Measurements from ENCODE around the gene MGAT4C.

The MGAT4C gene

DNA sequence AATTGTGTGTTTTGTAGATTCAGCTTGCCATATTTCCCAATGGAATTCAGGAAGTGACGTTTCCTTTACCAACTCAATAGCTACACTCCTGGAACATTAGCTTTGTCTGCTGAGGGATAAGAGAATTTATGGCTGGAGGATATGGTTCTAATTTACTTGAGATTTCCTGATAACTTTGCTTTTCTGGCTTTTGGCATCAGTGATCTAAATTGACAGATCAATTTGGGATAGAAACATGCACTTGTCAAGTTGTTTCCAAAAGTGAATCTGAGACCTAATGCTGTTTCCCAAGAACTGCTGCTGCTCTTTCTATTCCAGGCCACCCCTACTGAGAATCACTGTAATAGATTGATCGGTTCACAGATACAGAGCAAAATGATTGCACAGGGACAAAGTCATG lies 43.2 kb downstream of the MGAT4C start:
- no peak for TF ChIP-seq EZH2 (IDR thresholded peaks at IDR 0.05)
- H3K4me3 ChIP-seq, result no peak overlapping the region
- H3K9ac ChIP-seq (ENCODE audit: insufficient read length), result no peak overlapping the region
- no peaks in the 10 kb centered on the region for H3K36me3 ChIP-seq (ENCODE audit: insufficient read depth, low read length)
- H3K9me3 ChIP-seq (ENCODE audit: low read depth, low read length), result no peaks in the 10 kb centered on the region
- H3K27ac ChIP-seq, result no peak overlapping the region
- DNase-seq (ENCODE audit: low read depth, low spot score), result no peak

GRCh38 chr12:86198696-86199444 lies 57.3 kb downstream of the MGAT4C start:
- H3K9ac ChIP-seq (ENCODE audit: insufficient read length), result no peak overlapping the region
- DNase-seq (ENCODE audit: low read depth, low spot score), result no peak
- H3K9me3 ChIP-seq (ENCODE audit: low read depth, low read length), result no peaks in the 10 kb centered on the region
- no peak for TF ChIP-seq EZH2 (IDR thresholded peaks at IDR 0.05)
- TF ChIP-seq FOXP2 (optimal IDR thresholded peaks at IDR 0.05; ENCODE audit: control extremely low read depth, extremely low read length, insufficient read depth), result no peak
- no peak for TF ChIP-seq POLR2AphosphoS5 (IDR thresholded peaks at IDR 0.05; ENCODE audit: borderline replicate concordance, low read depth, low read length)
- no peak overlapping the region for H3K4me3 ChIP-seq
- no peaks in the 10 kb centered on the region for H3K36me3 ChIP-seq (ENCODE audit: insufficient read depth, low read length)
- H3K27ac ChIP-seq, result no peak overlapping the region

DNA sequence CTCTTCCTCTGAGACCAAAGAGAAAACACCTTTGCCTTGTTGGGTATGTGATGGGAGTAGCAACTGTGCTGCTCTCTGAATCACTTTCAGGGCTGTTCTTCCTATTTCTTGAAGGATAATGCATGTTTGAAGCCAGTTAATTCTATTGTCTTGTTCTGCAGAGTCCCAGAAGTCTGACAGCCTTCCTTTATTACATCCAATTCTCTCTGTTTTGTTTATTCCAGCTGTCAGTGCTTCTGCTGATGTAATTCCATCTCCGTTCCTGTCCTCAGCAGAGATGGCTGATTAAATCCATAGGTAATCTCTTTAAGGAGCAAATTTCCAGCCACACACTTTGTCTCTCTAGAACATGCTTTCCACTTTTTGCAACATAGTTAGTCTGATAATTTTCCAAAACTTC lies 59.7 kb downstream of the MGAT4C start:
- Histone ChIP-seq H3K9ac (ENCODE audit: insufficient read length) (no peak overlapping the region), H3K4me3 (no peak overlapping the region), H3K27ac (no peak overlapping the region), H3K36me3 (ENCODE audit: insufficient read depth, low read length) (no peaks in the 10 kb centered on the region), H3K9me3 (ENCODE audit: low read depth, low read length) (no peaks in the 10 kb centered on the region)
- TF ChIP-seq FOXP2 (optimal IDR thresholded peaks at IDR 0.05; ENCODE audit: control extremely low read depth, extremely low read length, insufficient read depth), result no peak
- TF ChIP-seq EZH2 (IDR thresholded peaks at IDR 0.05), result no peak
- no peak for TF ChIP-seq POLR2AphosphoS5 (IDR thresholded peaks at IDR 0.05; ENCODE audit: borderline replicate concordance, low read depth, low read length)
- no peak for DNase-seq (ENCODE audit: low read depth, low spot score)

- H3K36me3 ChIP-seq (ENCODE audit: insufficient read depth, low read length), result no peaks in the 10 kb centered on the region
- DNase-seq (ENCODE audit: low read depth, low spot score), result no peak
- H3K9ac ChIP-seq (ENCODE audit: insufficient read length), result no peak overlapping the region
- TF ChIP-seq POLR2AphosphoS5 (IDR thresholded peaks at IDR 0.05; ENCODE audit: borderline replicate concordance, low read depth, low read length) (no peak), EZH2 (IDR thresholded peaks at IDR 0.05) (no peak), FOXP2 (optimal IDR thresholded peaks at IDR 0.05; ENCODE audit: control extremely low read depth, extremely low read length, insufficient read depth) (no peak)
- no peak overlapping the region for H3K4me3 ChIP-seq
- no peak overlapping the region for H3K27ac ChIP-seq
- H3K9me3 ChIP-seq (ENCODE audit: low read depth, low read length), result no peaks in the 10 kb centered on the region
These were observed 61.5 kb downstream of the MGAT4C start for GRCh38 chr12:86194721-86195120.

- no peak for TF ChIP-seq FOXP2 (optimal IDR thresholded peaks at IDR 0.05; ENCODE audit: control extremely low read depth, extremely low read length, insufficient read depth)
- no peak for TF ChIP-seq POLR2AphosphoS5 (IDR thresholded peaks at IDR 0.05; ENCODE audit: borderline replicate concordance, low read depth, low read length)
- Histone ChIP-seq H3K9ac (ENCODE audit: insufficient read length) (no peak overlapping the region), H3K27ac (no peak overlapping the region), H3K36me3 (ENCODE audit: insufficient read depth, low read length) (no peaks in the 10 kb centered on the region), H3K4me3 (no peak overlapping the region), H3K9me3 (ENCODE audit: low read depth, low read length) (no peaks in the 10 kb centered on the region)
- DNase-seq (ENCODE audit: low read depth, low spot score), result no peak
These were observed 62.3 kb downstream of the MGAT4C start for GRCh38 chr12:86193931-86194330.

DNA sequence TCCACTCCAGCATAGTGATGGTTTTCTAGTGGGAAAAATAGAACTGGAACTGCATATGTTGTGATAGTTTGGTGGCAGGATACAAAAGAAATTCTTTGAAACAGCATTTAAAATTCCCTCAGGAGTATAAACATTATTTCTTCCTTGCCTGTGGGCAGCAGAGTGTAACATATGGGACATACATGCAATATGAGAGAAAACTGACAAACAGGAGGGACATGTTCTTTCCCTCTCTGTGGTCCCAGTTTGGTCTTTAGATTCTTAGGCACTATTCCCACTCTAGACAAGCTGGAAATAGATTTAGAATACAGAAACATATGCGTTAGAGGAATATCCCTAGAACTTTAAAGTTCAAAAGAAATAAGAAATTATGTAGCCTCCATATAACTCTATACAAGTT lies 68.0 kb downstream of the MGAT4C start:
- TF ChIP-seq FOXP2 (optimal IDR thresholded peaks at IDR 0.05; ENCODE audit: control extremely low read depth, extremely low read length, insufficient read depth) (no peak), POLR2AphosphoS5 (IDR thresholded peaks at IDR 0.05; ENCODE audit: borderline replicate concordance, low read depth, low read length) (no peak), EZH2 (IDR thresholded peaks at IDR 0.05) (no peak)
- Histone ChIP-seq H3K27ac (no peak overlapping the region), H3K36me3 (ENCODE audit: insufficient read depth, low read length) (no peaks in the 10 kb centered on the region), H3K4me3 (no peak overlapping the region), H3K9me3 (ENCODE audit: low read depth, low read length) (no peaks in the 10 kb centered on the region; the same call in 1 of the 2 replicates), H3K9ac (ENCODE audit: insufficient read length) (no peak overlapping the region)
- DNase-seq (ENCODE audit: low read depth, low spot score), result no peak

DNA sequence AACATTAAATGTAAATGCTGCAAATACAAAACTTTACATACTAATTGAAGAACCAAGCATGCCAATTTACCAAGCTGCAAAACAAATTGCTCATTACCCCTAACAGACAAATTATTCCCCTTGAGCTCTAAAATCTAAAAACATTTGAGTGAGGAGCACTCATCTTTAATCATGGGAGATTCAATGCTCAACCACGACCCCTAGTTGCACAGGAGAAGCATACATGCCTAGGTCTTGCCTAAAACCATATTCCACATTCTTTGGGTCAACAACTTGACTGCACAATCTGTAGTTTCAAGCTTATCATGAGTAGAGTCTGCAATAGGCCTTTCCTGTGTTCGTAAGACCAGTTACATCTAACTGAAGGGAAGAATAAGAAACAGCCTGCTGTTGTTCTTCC lies 69.7 kb downstream of the MGAT4C start:
- no peaks in the 10 kb centered on the region for H3K36me3 ChIP-seq (ENCODE audit: insufficient read depth, low read length)
- DNase-seq (ENCODE audit: low read depth, low spot score), result no peak
- TF ChIP-seq EZH2 (IDR thresholded peaks at IDR 0.05), result no peak
- TF ChIP-seq POLR2AphosphoS5 (IDR thresholded peaks at IDR 0.05; ENCODE audit: borderline replicate concordance, low read depth, low read length), result no peak
- no peak for TF ChIP-seq FOXP2 (optimal IDR thresholded peaks at IDR 0.05; ENCODE audit: control extremely low read depth, extremely low read length, insufficient read depth)

GRCh38 chr12:86179855-86180254 lies 76.3 kb downstream of the MGAT4C start:
- no peak for TF ChIP-seq FOXP2 (optimal IDR thresholded peaks at IDR 0.05; ENCODE audit: control extremely low read depth, extremely low read length, insufficient read depth)
- TF ChIP-seq POLR2AphosphoS5 (IDR thresholded peaks at IDR 0.05; ENCODE audit: borderline replicate concordance, low read depth, low read length), result no peak
- TF ChIP-seq EZH2 (IDR thresholded peaks at IDR 0.05), result no peak
- H3K9ac ChIP-seq (ENCODE audit: insufficient read length), result no peak overlapping the region
- no peak overlapping the region for H3K4me3 ChIP-seq
- H3K36me3 ChIP-seq (ENCODE audit: insufficient read depth, low read length), result no peaks in the 10 kb centered on the region
- DNase-seq (ENCODE audit: low read depth, low spot score), result no peak
- H3K27ac ChIP-seq, result no peak overlapping the region
- H3K9me3 ChIP-seq (ENCODE audit: low read depth, low read length), result no peaks in the 10 kb centered on the region; the same call in 1 of the 2 replicates

More for the DNA sequence above, 69.7 kb downstream of the MGAT4C start:
- Histone ChIP-seq H3K27ac (no peak overlapping the region), H3K9me3 (ENCODE audit: low read depth, low read length) (no peaks in the 10 kb centered on the region; the same call in 1 of the 2 replicates), H3K4me3 (no peak overlapping the region), H3K9ac (ENCODE audit: insufficient read length) (no peak overlapping the region)

- no peak for TF ChIP-seq FOXP2 (optimal IDR thresholded peaks at IDR 0.05; ENCODE audit: control extremely low read depth, extremely low read length, insufficient read depth)
- TF ChIP-seq EZH2 (IDR thresholded peaks at IDR 0.05), result no peak
- TF ChIP-seq POLR2AphosphoS5 (IDR thresholded peaks at IDR 0.05; ENCODE audit: borderline replicate concordance, low read depth, low read length), result no peak
- DNase-seq (ENCODE audit: low read depth, low spot score), result no peak
These were observed 82.0 kb downstream of the MGAT4C start for GRCh38 chr12:86174188-86174587.

More at GRCh38 chr12:86174188-86174587, 82.0 kb downstream of the MGAT4C start:
- no peak overlapping the region for H3K27ac ChIP-seq
- no peak overlapping the region for H3K4me3 ChIP-seq
- no peaks in the 10 kb centered on the region for H3K36me3 ChIP-seq (ENCODE audit: insufficient read depth, low read length)
- H3K9me3 ChIP-seq (ENCODE audit: low read depth, low read length), result no peaks in the 10 kb centered on the region
- no peak overlapping the region for H3K9ac ChIP-seq (ENCODE audit: insufficient read length)
